DND-41 (cell line): ENCODE measurements around the gene DENND1A.

Experiments used
- CTCF ChIP-seq: IDR thresholded peaks from 2 replicates; pipeline ENCODE4 v1.5.1; 2012; ENCODE audit warnings: borderline replicate concordance, low read length, moderate library complexity, mild to moderate bottlenecking; ENCODE audit not compliant: poor library complexity, severe bottlenecking; ENCODE audit errors: extremely low read depth
- EZH2 ChIP-seq: IDR thresholded peaks from 3 replicates; pipeline ENCODE4 v1.6.1; 2012; ENCODE audit warnings: borderline replicate concordance, low read depth, mild to moderate bottlenecking, moderate library complexity, low read length, inconsistent platforms; ENCODE audit not compliant: severe bottlenecking

GRCh38 chr9:123605286-123605685, 324.6 kb downstream of the DENND1A start:
- TF ChIP-seq CTCF (no peak), EZH2 (no peak)
